Fibroblast of gingiva (primary cell): ENCODE data around the gene MOSMO.

Experiments
- DNase-seq: peaks from one replicate; pipeline ENCODE4 v3.0.0-alpha.2; 2011; ENCODE audit warnings: low read depth

Gene MOSMO

GRCh38 chr16:22050963-22051362 is 43.1 kb downstream of the MOSMO start:
- DNase-seq, result no peak

GRCh38 chr16:22052980-22053379 is 45.1 kb downstream of the MOSMO start:
- no peak for DNase-seq

- no peak for DNase-seq
These were observed 46.0 kb downstream of the MOSMO start for GRCh38 chr16:22053921-22054341.

GRCh38 chr16:22054847-22055590 is 47.1 kb downstream of the MOSMO start:
- no peak for DNase-seq

GRCh38 chr16:22055881-22056280 is 48.0 kb downstream of the MOSMO start:
- DNase-seq, result no peak

GRCh38 chr16:22063888-22064467 is 56.1 kb downstream of the MOSMO start:
- DNase-seq, result no peak

GRCh38 chr16:22065252-22065651 is 57.3 kb downstream of the MOSMO start:
- DNase-seq, result no peak

- peak; percentile 35 for DNase-seq
These were observed 62.7 kb downstream of the MOSMO start for GRCh38 chr16:22070361-22071330.

- no peak for DNase-seq
These were observed 63.5 kb downstream of the MOSMO start for GRCh38 chr16:22071331-22071910.

- no peak for DNase-seq
These were observed 65.4 kb downstream of the MOSMO start for GRCh38 chr16:22073350-22073749.

- no peak for DNase-seq
These were observed 67.3 kb downstream of the MOSMO start for GRCh38 chr16:22075043-22075757.

- no peak for DNase-seq
These were observed 67.9 kb downstream of the MOSMO start for GRCh38 chr16:22075776-22076175.

- peak; percentile 54 for DNase-seq
These were observed 69.9 kb downstream of the MOSMO start for GRCh38 chr16:22077700-22078313.

- DNase-seq, result no peak
These were observed 70.7 kb downstream of the MOSMO start for GRCh38 chr16:22078656-22079055.

GRCh38 chr16:22081050-22081449 is 73.1 kb downstream of the MOSMO start:
- no peak for DNase-seq

- DNase-seq, result no peak
These were observed 78.5 kb downstream of the MOSMO start for GRCh38 chr16:22086440-22086839.

- no peak for DNase-seq
These were observed 80.7 kb downstream of the MOSMO start for GRCh38 chr16:22088642-22089041.

GRCh38 chr16:22089910-22090309 is 82.0 kb downstream of the MOSMO start:
- DNase-seq, result no peak

GRCh38 chr16:22091721-22092120 is 83.8 kb downstream of the MOSMO start:
- DNase-seq, result no peak

GRCh38 chr16:22092143-22092933 is 84.4 kb downstream of the MOSMO start, which contains the start of gene VWA3A:
TSS of gene VWA3A (plus strand) at chr16:22092541. CDS start at chr16:22092638, 97 bp downstream.
- peak; percentile 64 for DNase-seq
